ENCODE results near the gene TMEM106C.

Gene TMEM106C

GRCh38 chr12:48016373-48017020 lies 53.1 kb downstream of the TMEM106C start:
- DNase-seq (ENCODE audit: low read depth): no peak

GRCh38 chr12:48017496-48017895 lies 54.1 kb downstream of the TMEM106C start:
- no peak for DNase-seq (ENCODE audit: low read depth)

DNA sequence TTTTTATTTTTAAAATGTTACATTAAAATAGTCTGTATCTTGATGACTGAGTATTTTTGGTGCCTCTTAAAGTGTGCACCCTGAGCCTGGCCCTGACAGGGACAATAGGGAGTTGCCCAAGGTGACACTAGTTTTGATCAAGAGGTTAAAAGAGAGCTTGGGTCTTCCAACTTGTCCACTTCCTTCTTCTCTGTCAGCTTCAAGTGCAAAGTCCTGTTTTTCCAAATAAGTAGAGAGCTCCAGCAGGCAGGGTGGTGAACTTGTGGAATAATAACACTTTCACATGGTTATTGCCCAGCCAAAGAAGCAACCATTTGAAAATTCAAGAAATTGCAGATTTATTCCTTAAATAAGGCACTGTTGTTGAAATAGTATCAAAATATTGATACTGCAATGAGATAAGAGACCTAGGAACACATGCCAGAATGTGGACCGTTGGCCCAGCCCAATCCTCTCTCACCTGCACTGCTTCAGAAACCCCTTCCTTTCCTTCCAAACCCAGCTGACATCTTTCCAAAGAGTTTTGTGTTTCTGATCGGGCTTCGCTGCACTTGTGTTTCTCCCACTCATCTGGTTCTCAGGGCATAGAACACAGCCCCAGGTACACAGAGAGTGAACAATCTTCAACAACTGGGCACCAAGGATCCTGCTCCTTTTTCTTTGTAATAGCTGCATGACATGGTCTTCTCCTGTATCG lies 54.7 kb downstream of the TMEM106C start:
- DNase-seq (ENCODE audit: low read depth): no peak

Data from activated T-cell treated with anti-CD3 and anti-CD28 coated beads for 24 hours (primary cell).